22Rv1 (cell line): Measurements from ENCODE around the gene SETBP1.

Experiments
- H3K27ac ChIP-seq: fragments of 450-650 bp; 2 replicates; pipeline ENCODE4 v1.5.1; 2017
- CTCF ChIP-seq: fragments of 450-650 bp; IDR thresholded peaks from 2 replicates; pipeline ENCODE4 v1.5.1; 2017; ENCODE audit warnings: mild to moderate bottlenecking
- ZFX ChIP-seq: fragments of 450-650 bp; IDR thresholded peaks from 2 replicates; pipeline ENCODE4 v1.6.1; 2017; ENCODE audit warnings: antibody characterized with exemption, borderline replicate concordance

SETBP1 gene

GRCh38 chr18:44737623-44738022 is 56.9 kb downstream of the SETBP1 start:
- TF ChIP-seq CTCF = no peak
- no peak overlapping the region for H3K27ac ChIP-seq

- TF ChIP-seq CTCF (no peak), ZFX (no peak)
- no peak overlapping the region for H3K27ac ChIP-seq
These were observed 59.3 kb downstream of the SETBP1 start for GRCh38 chr18:44740000-44740399.

DNA sequence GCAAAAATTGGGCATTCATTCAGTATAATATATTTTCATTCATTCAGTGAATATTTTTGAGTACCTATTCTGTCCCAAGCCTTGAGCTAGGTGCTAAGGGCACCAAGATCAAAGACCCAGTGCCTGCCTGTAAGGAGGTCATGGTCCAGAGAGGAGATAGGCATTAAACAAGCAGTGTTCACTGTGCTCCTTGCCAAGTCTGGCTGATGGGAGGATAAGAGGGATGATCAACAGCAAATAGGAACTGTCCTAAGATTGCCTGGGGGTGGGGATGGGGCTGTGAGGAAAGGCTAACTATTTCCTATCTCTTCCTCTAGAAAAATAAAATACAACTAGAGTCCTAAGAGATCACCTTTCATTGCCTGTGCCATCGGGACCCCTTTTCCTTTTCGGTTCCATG is 60.4 kb downstream of the SETBP1 start:
- no peak overlapping the region for H3K27ac ChIP-seq
- no peak for TF ChIP-seq CTCF
- no peak for TF ChIP-seq ZFX

- no peak overlapping the region for H3K27ac ChIP-seq
- TF ChIP-seq ZFX (no peak), CTCF (no peak)
These were observed 60.8 kb downstream of the SETBP1 start for GRCh38 chr18:44741511-44741910.

DNA sequence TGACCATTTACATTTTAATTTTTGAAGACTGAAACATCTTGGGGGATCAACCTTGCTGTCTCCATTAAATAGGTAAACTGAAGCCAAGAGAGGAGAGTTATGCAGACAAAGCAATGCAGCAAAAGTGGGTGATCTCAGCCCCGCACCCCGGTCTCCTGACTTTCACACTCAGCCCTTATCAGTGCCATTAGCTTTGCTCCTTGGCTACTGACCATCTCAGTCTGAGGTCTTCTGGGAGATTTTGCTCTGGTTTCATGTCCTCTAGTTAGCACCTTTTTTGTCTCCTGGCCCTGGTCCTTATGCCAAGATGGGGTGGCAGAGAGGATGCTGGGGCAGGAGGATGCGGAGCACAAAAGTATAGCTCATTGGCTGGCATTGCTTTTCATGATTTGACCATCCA is 61.4 kb downstream of the SETBP1 start:
- no peak for TF ChIP-seq CTCF
- no peak overlapping the region for H3K27ac ChIP-seq

DNA sequence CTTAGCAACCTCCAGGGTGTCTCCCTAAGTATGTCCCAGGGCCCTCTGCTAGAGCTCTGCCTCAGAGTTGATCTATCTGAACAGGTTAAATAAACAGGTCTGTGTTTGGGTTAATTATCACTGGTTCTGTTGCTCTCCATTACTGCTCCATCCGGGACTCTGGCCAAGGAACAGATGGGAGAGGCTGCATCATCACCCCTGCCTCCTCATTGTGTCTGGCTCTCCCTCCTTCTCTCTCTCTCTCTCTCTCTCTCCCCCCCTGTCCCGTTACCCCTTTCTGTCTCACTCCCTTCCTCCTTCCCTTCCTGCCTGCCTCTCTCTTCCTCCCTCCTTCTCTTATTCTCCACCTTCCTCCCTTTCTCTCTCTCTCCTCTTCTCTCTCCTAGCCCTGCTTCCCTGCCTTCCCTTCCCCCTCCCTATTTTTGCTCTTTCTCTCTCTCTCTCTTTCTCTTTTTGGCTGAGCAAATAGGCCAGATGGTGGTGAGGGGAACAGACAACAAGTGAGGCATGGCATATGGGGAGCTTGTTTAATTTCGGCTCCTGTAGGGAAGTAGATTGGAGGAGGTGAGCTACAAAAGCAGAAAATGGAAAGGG is 62.1 kb downstream of the SETBP1 start:
- no peak overlapping the region for H3K27ac ChIP-seq
- TF ChIP-seq ZFX (no peak), CTCF (no peak)

GRCh38 chr18:44743631-44744030 is 62.9 kb downstream of the SETBP1 start:
- no peak overlapping the region for H3K27ac ChIP-seq
- TF ChIP-seq ZFX = no peak
- TF ChIP-seq CTCF = no peak
